Stomach (tissue), 9 donors: Measurements from ENCODE around the gene CDC6. TPM values are rescaled to one million over a fixed set of nuclear protein-coding genes. Genes with fewer than 3 reads are reported as not detected.

Experiments used
- DNase-seq, 2 donors: peaks; one replicate each; pipeline versions ENCODE4 v3.0.0 to v3.0.0-alpha.2; 2013 to 2019
- H3K27ac ChIP-seq, 5 donors: fragments of 200-600 bp in 4 of 5; sonication (generic) in 4 of 5; one replicate each; pipeline ENCODE4 v1.5.1; 2013 to 2019; ENCODE audit warnings: mild to moderate bottlenecking in 1 of 5, moderate library complexity in 1 of 5
- H3K27me3 ChIP-seq, 3 donors: fragments of 200-600 bp; sonication (generic); one replicate each; pipeline ENCODE4 v1.5.1; 2017 to 2019; ENCODE audit warnings: mixed run types in 1 of 3
- H3K36me3 ChIP-seq, 4 donors: fragments of 200-600 bp; sonication (generic); 1 replicate in 3 of 4; 2 replicates in 1 of 4; pipeline ENCODE4 v1.5.1; 2016 to 2019
- H3K4me1 ChIP-seq, 4 donors: fragments of 200-600 bp; sonication (generic); one replicate each; pipeline ENCODE4 v1.5.1; 2016 to 2019
- H3K4me3 ChIP-seq, 4 donors: fragments of 200-600 bp; sonication (generic) in 3 of 4; one replicate each; pipeline ENCODE4 v1.5.1; 2016 to 2019; ENCODE audit warnings: mild to moderate bottlenecking in 1 of 4
- H3K9me3 ChIP-seq, 4 donors: fragments of 200-600 bp; sonication (generic); one replicate each; pipeline ENCODE4 v1.5.1; 2016 to 2019
- CTCF ChIP-seq, 7 experiments: fragments of 450-650 bp in 4 of 7; fragments of 200-600 bp in 3 of 7; sonication (generic) in 3 of 7; IDR thresholded peaks; one replicate each; pipeline ENCODE4 v1.5.1; 2016 to 2019; ENCODE audit warnings: antibody characterized with exemption in 7 of 7, control low read depth in 2 of 7, mild to moderate bottlenecking in 1 of 7
- EP300 ChIP-seq: sonication (generic); formaldehyde crosslinking; IDR thresholded peaks from one replicate; pipeline ENCODE4 v1.6.1; 2017; ENCODE audit warnings: antibody characterized with exemption
- POLR2A ChIP-seq, 4 donors: fragments of 450-650 bp; IDR thresholded peaks; one replicate each; pipeline ENCODE4 v1.6.1; 2016; ENCODE audit warnings: antibody characterized with exemption in 4 of 4, control low read depth in 2 of 4, mild to moderate bottlenecking in 1 of 4, moderate library complexity in 1 of 4
- POLR2AphosphoS5 ChIP-seq, 3 donors: sonication (generic); formaldehyde crosslinking; IDR thresholded peaks; one replicate each; pipeline ENCODE4 v1.6.1; 2016; ENCODE audit warnings: antibody characterized with exemption in 3 of 3
- whole genome bisulfite sequencing, 5 donors: extraction: QIAGEN DNeasy Blood & Tissue Kit in 3 of 5; methylation state at CpG; one replicate each; pipeline versions ENCODE4 v1.1.5 to v1.1.7; 2013 to 2018; 5-methylcytosine and 5-hydroxymethylcytosine counted together
- intact Hi-C: fragments of 100-400 bp; cut with DNase I; formaldehyde crosslinking; loops from one replicate; pipeline ENCODE4 v1.15.1; 2023; ENCODE audit warnings: low total_unique reads
- polyA plus RNA-seq, 3 donors: library from polyadenylated mRNA; stranded (reverse); fragments of 200-250 nt; gene quantifications; one replicate each; pipeline ENCODE4 v1.2.3, GENCODE V29; 2013
- total RNA-seq, 5 donors: library from RNA; depleted of rRNA; stranded (reverse); fragments of >200 nt; gene quantifications; one replicate each; pipeline versions ENCODE4 v1.1.0 to v1.2.3, GENCODE V29; 2014 to 2016
- donor health status: healthy with polysubstance abuse.
- donor health status: Bipolar disorder and iron deficiency.
- donor health status: healthy.

CDC6 gene
- total and polyA plus RNA-seq, 8 donors = 1.1 to 9.8 (median 3.1) TPM; not detected in 1

- Histone ChIP-seq H3K4me1 (peaks cover 88 to 100% (median 98%) of the 10 kb centered on the region in 4 donors), H3K4me3 (no peak overlapping the region), H3K36me3 (peaks cover 0 to 8% (median 3%) of the 10 kb centered on the region in 4 donors), H3K27ac (peak overlapping the region; percentile 43 to 98 (median 93)), H3K27me3 (no peaks in the 10 kb centered on the region), H3K9me3 (no peaks in the 10 kb centered on the region)
- WGBS, 5 donors = 0 to 27% (median 2%) methylated on average over 2 to 3 of the region's 3 CpGs
- TF ChIP-seq CTCF (IDR thresholded peaks at IDR 0.05) (no peak), EP300 (no peak), POLR2A (IDR thresholded peaks at IDR 0.05) (no peak), POLR2AphosphoS5 (IDR thresholded peaks at IDR 0.05) (no peak)
- intact Hi-C loops = no loop called here
- peak in 1 of 2 donors; percentile 51 for DNase-seq
These were observed 40.2 kb downstream of the CDC6 start for GRCh38 chr17:40327735-40328385.

GRCh38 chr17:40328386-40328766 lies 40.7 kb downstream of the CDC6 start:
- H3K36me3 ChIP-seq = peaks cover 0 to 8% (median 3%) of the 10 kb centered on the region in 4 donors
- TF ChIP-seq EP300 (no peak), POLR2A (IDR thresholded peaks at IDR 0.05) (no peak), POLR2AphosphoS5 (IDR thresholded peaks at IDR 0.05) (no peak), CTCF (IDR thresholded peaks at IDR 0.05) (no peak)
- peak overlapping the region in 4 of 5 donors; percentile 90 to 98 (median 94) for H3K27ac ChIP-seq
- H3K27me3 ChIP-seq = no peaks in the 10 kb centered on the region
- no peak for DNase-seq
- no peak overlapping the region for H3K4me3 ChIP-seq
- H3K9me3 ChIP-seq = no peaks in the 10 kb centered on the region
- intact Hi-C loops = no loop called here
- WGBS, 5 donors = 79 to 94% (median 88%) methylated on average over 2 of the region's 2 CpGs
- H3K4me1 ChIP-seq = peaks cover 88 to 100% (median 98%) of the 10 kb centered on the region in 4 donors

- DNase-seq = peak; percentile 59 to 76
- WGBS, 5 donors = 31 to 35% (median 33%) methylated on average over 10 to 11 of the region's 11 CpGs
These were observed 42.4 kb downstream of the CDC6 start for GRCh38 chr17:40329839-40330794.

More at GRCh38 chr17:40329839-40330794, 42.4 kb downstream of the CDC6 start:
- H3K9me3 ChIP-seq = no peaks in the 10 kb centered on the region
- intact Hi-C loops = no loop called here
- no peaks in the 10 kb centered on the region for H3K27me3 ChIP-seq
- H3K27ac ChIP-seq = peak overlapping the region; percentile 80 to 98 (median 90)
- peak in 2 of 3 donors; percentile 7 to 34 for TF ChIP-seq POLR2AphosphoS5 (IDR thresholded peaks at IDR 0.05)
- no peak for TF ChIP-seq POLR2A (IDR thresholded peaks at IDR 0.05)
- no peak for TF ChIP-seq CTCF (IDR thresholded peaks at IDR 0.05)
- no peak for TF ChIP-seq EP300
- peak overlapping the region in 1 of 4 donors; percentile 32 for H3K4me3 ChIP-seq
- peaks cover 88 to 100% (median 98%) of the 10 kb centered on the region in 4 donors for H3K4me1 ChIP-seq
- H3K36me3 ChIP-seq = peaks cover 0 to 8% (median 3%) of the 10 kb centered on the region in 4 donors
